ENCODE data around the gene RPL4. TPM values are rescaled to one million over a fixed set of nuclear protein-coding genes. Genes with fewer than 3 reads are reported as not detected.

Gene RPL4
- total and polyA plus RNA-seq, 2 donors (not counting 1 experiment from before 2014, with no cell fraction given) = 2,546 to 2,691 TPM

- TF ChIP-seq EZH2 (IDR thresholded peaks at IDR 0.05; ENCODE audit: borderline replicate concordance, insufficient read depth, low read depth, low read length, poor library complexity, severe bottlenecking) (no peak), CTCF (IDR thresholded peaks at IDR 0.05) (no peak)
- ATAC-seq (ENCODE audit: low read depth) = no peak
- Histone ChIP-seq H2AFZ (ENCODE audit: insufficient read depth, low read depth, low read length, poor library complexity, severe bottlenecking) (no peak overlapping the region), H3K4me2 (replicated peaks; ENCODE audit: low read depth, low read length, poor library complexity, severe bottlenecking) (no peak overlapping the region), H3K27me3 (replicated peaks in 1 of 4; ENCODE audit: control extremely low read depth in 1 of 4, control insufficient read depth in 3 of 4, insufficient read depth in 4 of 4, low read length in 3 of 4) (no peaks in the 10 kb centered on the region), H3K4me1 (ENCODE audit: control insufficient read depth in 2 of 2, insufficient read depth in 2 of 2, low read length in 2 of 2) (no peaks in the 10 kb centered on the region), H3K27ac (ENCODE audit: low read length in 2 of 2) (no peak overlapping the region), H3K9ac (ENCODE audit: low read length) (no peak overlapping the region), H3K9me3 (ENCODE audit: control extremely low read depth in 1 of 3, control insufficient read depth in 2 of 3, insufficient read depth in 1 of 3, low read length in 2 of 3) (no peaks in the 10 kb centered on the region), H3K79me2 (ENCODE audit: control insufficient read depth, insufficient read depth, low read length) (peaks cover 3% of the 10 kb centered on the region), H3K4me3 (ENCODE audit: control extremely low read depth in 1 of 5, extremely low read depth in 1 of 5, insufficient read depth in 1 of 5, low read depth in 2 of 5, low read length in 4 of 5) (no peak overlapping the region), H4K20me1 (ENCODE audit: control insufficient read depth, insufficient read depth, low read length, poor library complexity, severe bottlenecking) (no peaks in the 10 kb centered on the region), H3K36me3 (replicated peaks in 1 of 2; ENCODE audit: control extremely low read depth in 1 of 2, control insufficient read depth in 1 of 2, extremely low read depth in 1 of 2, insufficient read depth in 2 of 2, low read length in 1 of 2) (peaks cover 2 to 20% of the 10 kb centered on the region in 2 experiments)
- Mint-ChIP-seq H3K27ac (no peak overlapping the region), H3K4me1 (no peaks in the 10 kb centered on the region), H3K4me3 (no peak overlapping the region), H3K27me3 (no peaks in the 10 kb centered on the region), H3K9me3 (ENCODE audit: insufficient read depth) (no peaks in the 10 kb centered on the region)
- ChIA-PET CTCF (no interaction called here), POLR2A (no interaction called here)
- 91% methylated on average over 1 of the region's 3 CpGs for WGBS (ENCODE audit: insufficient coverage)
- DNase-seq = no peak
- intact Hi-C loops (cut with micrococcal nuclease) = no loop called here
Observed at GRCh38 chr15:66514586-66514985, 9.9 kb upstream of the RPL4 start.

GRCh38 chr15:66508293-66508883 is 3.7 kb upstream of the RPL4 start:
- CTCF ChIA-PET = interaction anchor here (1.4 kb wide), 1 partner anchor 10 kb away, joined by 11 read pairs; the partner anchor contains the start of gene SNAPC5
- H2AFZ ChIP-seq (ENCODE audit: insufficient read depth, low read depth, low read length, poor library complexity, severe bottlenecking) = no peak overlapping the region

More at GRCh38 chr15:66508293-66508883, 3.7 kb upstream of the RPL4 start:
- H3K27me3 ChIP-seq (replicated peaks in 1 of 4; ENCODE audit: control extremely low read depth in 1 of 4, control insufficient read depth in 3 of 4, insufficient read depth in 4 of 4, low read length in 3 of 4) = no peaks in the 10 kb centered on the region
- H3K4me3 ChIP-seq (ENCODE audit: control extremely low read depth in 1 of 5, extremely low read depth in 1 of 5, insufficient read depth in 1 of 5, low read depth in 2 of 5, low read length in 4 of 5) = no peak overlapping the region
- no peak overlapping the region for H3K9ac ChIP-seq (ENCODE audit: low read length)
- H3K4me1 ChIP-seq (ENCODE audit: control insufficient read depth in 2 of 2, insufficient read depth in 2 of 2, low read length in 2 of 2) = peaks cover 13 to 16% of the 10 kb centered on the region in 2 donors
- DNase-seq (no peak), ATAC-seq (ENCODE audit: low read depth) (no peak)
- H3K27ac Mint-ChIP-seq = no peak overlapping the region
- no peaks in the 10 kb centered on the region for H3K9me3 ChIP-seq (ENCODE audit: control extremely low read depth in 1 of 3, control insufficient read depth in 2 of 3, insufficient read depth in 1 of 3, low read length in 2 of 3)
- peaks cover 34% of the 10 kb centered on the region for H3K79me2 ChIP-seq (ENCODE audit: control insufficient read depth, insufficient read depth, low read length)
- no peaks in the 10 kb centered on the region for H3K9me3 Mint-ChIP-seq (ENCODE audit: insufficient read depth)
- intact Hi-C loops (cut with micrococcal nuclease) = loop anchor here (5.0 kb wide), 1 partner anchor 1206 kb away; the partner anchor contains the start of gene RNU5B-1
- peaks cover 10% of the 10 kb centered on the region for H4K20me1 ChIP-seq (ENCODE audit: control insufficient read depth, insufficient read depth, low read length, poor library complexity, severe bottlenecking)
- no peak overlapping the region for H3K4me2 ChIP-seq (replicated peaks; ENCODE audit: low read depth, low read length, poor library complexity, severe bottlenecking)
- no peak overlapping the region for H3K4me3 Mint-ChIP-seq
- no peaks in the 10 kb centered on the region for H3K27me3 Mint-ChIP-seq
- H3K27ac ChIP-seq (ENCODE audit: low read length in 2 of 2) = no peak overlapping the region
- no CpG with 5 or more reads among the region's 3 CpGs for WGBS (ENCODE audit: insufficient coverage)
- peaks cover 24% of the 10 kb centered on the region for H3K4me1 Mint-ChIP-seq
- POLR2A ChIA-PET = no interaction called here
- peaks cover 0 to 1% of the 10 kb centered on the region in 2 experiments for H3K36me3 ChIP-seq (replicated peaks in 1 of 2; ENCODE audit: control extremely low read depth in 1 of 2, control insufficient read depth in 1 of 2, extremely low read depth in 1 of 2, insufficient read depth in 2 of 2, low read length in 1 of 2)
- no peak for TF ChIP-seq EZH2 (IDR thresholded peaks at IDR 0.05; ENCODE audit: borderline replicate concordance, insufficient read depth, low read depth, low read length, poor library complexity, severe bottlenecking)

Data from B cell (primary cell).